Central memory CD8-positive, alpha-beta T cell (primary cell): ENCODE results near the gene PEX16.

Experiments
- ATAC-seq: fragments of 150-1000 bp; cut with Tn5 transposase; replicated peaks from 2 replicates; pipeline ENCODE4 v1.10.0; 2022; ENCODE audit warnings: mild to moderate bottlenecking, moderate FRiP score, moderate number of reproducible peaks; ENCODE audit not compliant: poor library complexity, severe bottlenecking; ENCODE audit errors: extremely low read depth
- DNase-seq, 2 donors: peaks; one replicate each; pipeline ENCODE4 v3.0.0; 2021; ENCODE audit warnings: low spot score in 2 of 2
- H3K27ac Mint-ChIP-seq: one replicate; pipeline ENCODE4 v1.8.0; 2022; ENCODE audit warnings: low read depth, mild to moderate bottlenecking, moderate library complexity, mixed read lengths
- H3K27me3 Mint-ChIP-seq: one replicate; pipeline ENCODE4 v1.8.0; 2022; ENCODE audit warnings: mixed read lengths
- H3K36me3 Mint-ChIP-seq: one replicate; pipeline ENCODE4 v1.8.0; 2022; ENCODE audit warnings: mild to moderate bottlenecking, moderate library complexity, mixed read lengths; ENCODE audit not compliant: insufficient read depth
- H3K4me1 Mint-ChIP-seq: one replicate; pipeline ENCODE4 v1.8.0; 2022; ENCODE audit warnings: mixed read lengths
- H3K4me3 Mint-ChIP-seq: one replicate; pipeline ENCODE4 v1.8.0; 2022; ENCODE audit warnings: mild to moderate bottlenecking, moderate library complexity, mixed read lengths
- H3K9me3 Mint-ChIP-seq: one replicate; pipeline ENCODE4 v1.8.0; 2022; ENCODE audit warnings: mixed read lengths

Gene PEX16

DNA sequence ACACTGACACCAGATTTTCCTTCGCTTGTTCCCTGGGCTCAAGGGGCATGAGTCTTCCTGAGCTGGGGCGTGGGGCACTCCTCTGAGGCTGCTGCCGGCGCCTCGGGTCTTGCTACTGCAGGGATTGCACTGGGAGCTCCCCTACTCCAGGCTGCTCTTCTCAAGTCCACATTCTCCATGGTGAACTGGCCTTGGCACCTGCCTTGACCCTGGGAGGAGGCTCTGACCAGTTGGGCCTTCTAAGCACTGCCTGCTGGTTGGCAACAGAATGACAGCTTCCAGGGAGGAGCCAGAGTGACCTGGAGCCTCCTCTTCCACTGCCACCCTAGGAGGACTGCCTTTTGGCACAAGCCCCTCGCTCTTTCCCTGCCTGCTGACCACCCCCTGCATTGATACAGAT is 20.1 kb downstream of the PEX16 start:
- peaks cover 11% of the 10 kb centered on the region for H3K4me1 Mint-ChIP-seq
- H3K27me3 Mint-ChIP-seq: peaks cover 41% of the 10 kb centered on the region
- H3K9me3 Mint-ChIP-seq: no peaks in the 10 kb centered on the region
- DNase-seq (no peak), ATAC-seq (no peak)
- H3K36me3 Mint-ChIP-seq: peaks cover 11% of the 10 kb centered on the region
- H3K27ac Mint-ChIP-seq: no peak overlapping the region
- no peak overlapping the region for H3K4me3 Mint-ChIP-seq

DNA sequence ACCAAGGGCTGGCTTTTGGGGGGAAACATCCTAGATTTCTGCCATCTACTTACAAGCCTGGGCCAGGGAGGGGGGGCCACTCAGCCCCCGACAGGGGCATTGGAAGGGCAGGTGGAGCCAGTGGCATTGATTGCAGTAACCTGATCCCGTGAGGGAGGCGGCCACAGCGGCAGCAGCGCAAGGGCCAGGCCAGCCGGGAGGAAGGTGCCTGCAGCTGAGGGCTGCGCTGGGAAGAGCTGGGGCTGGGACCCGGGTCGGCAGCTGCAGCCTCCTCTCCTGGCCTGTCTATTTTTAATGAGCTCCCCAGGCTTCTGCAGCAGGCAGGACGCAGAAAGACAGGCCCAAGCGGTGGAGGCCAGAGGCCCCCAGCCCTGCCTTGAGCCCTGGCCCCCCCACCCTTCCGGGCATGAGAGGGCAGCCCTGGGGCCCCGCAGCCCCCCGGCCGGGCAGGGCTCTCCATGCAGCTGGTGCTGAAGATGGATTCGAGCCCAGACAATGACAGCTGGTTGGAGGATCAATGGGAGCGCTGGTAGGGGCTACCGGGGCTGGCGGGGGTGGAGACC is 21.2 kb downstream of the PEX16 start:
- Mint-ChIP-seq H3K4me3 (no peak overlapping the region), H3K9me3 (no peaks in the 10 kb centered on the region), H3K4me1 (peaks cover 11% of the 10 kb centered on the region), H3K36me3 (peaks cover 9% of the 10 kb centered on the region), H3K27ac (no peak overlapping the region), H3K27me3 (peaks cover 41% of the 10 kb centered on the region)
- no peak for DNase-seq
- no peak for ATAC-seq

DNA sequence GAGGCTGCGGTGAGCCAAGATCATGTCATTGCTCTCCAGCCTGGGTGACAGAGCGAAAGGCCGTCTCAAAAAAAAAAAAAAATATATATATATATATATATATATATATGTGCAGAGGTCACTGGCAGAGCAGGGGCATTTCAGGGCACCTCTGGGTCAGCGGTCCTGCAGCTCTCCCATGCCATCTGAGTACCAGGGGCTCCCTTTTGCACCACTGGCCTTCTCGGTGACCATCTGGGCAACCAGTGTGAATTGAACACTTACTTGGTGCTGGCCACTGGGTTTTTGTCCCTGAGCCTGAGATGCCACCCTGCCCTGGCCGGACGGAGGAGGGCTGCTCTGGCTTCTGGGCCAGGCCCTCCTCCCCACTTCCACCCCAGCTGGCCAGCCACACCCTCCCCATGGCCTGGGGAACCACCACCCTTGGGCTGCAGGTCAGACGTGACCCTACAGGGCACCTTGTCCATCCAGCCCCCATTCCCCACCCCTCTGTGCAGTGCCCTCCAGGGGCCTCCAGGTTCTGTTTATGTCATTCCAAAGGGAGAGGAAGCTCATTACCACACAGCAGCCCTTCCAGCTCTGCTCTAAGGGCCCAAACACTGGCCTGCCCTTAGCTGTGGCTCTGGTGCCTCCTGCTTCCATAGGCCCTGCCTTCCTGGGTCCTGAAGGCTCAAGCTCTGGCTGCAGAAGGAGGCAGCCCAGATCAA is 22.0 kb downstream of the PEX16 start:
- H3K27ac Mint-ChIP-seq: no peak overlapping the region
- peaks cover 4% of the 10 kb centered on the region for H3K36me3 Mint-ChIP-seq
- ATAC-seq: no peak
- DNase-seq: no peak
- no peaks in the 10 kb centered on the region for H3K9me3 Mint-ChIP-seq
- peaks cover 36% of the 10 kb centered on the region for H3K27me3 Mint-ChIP-seq
- no peak overlapping the region for H3K4me3 Mint-ChIP-seq
- peaks cover 9% of the 10 kb centered on the region for H3K4me1 Mint-ChIP-seq

DNA sequence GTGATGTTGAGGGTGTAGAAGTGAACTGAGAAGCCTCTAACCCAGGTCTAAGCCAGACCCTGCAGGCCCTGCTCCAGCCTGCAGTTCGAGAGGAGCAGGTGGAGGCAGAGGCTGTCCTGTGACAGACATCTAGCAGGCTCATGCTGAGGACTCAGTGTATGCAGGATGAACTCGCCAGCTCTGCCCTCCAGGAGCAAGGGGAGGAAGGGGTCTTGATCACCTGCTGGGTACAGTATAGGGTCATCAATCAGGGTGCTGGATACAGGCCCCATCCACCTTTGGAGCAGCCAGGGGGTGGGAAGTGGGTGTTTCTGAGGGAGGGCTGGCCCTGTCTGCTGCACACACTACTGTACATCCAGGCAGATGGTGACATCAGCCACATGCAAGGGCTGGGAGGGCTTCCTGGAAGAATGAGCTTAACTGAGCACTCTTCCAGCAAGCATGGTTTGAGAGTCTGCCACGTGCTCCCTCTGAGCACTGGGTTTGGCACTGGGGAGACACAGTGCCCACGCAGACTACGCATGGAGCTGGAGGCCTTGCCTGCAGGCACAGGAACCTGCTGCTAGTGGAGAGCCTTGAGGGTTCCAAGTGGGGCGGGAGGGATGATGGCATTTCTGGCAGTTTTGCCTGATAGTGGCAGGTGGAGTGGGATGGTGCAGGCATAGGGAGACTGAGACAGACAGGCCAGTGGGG is 23.0 kb downstream of the PEX16 start:
- Mint-ChIP-seq H3K9me3 (no peaks in the 10 kb centered on the region), H3K36me3 (peaks cover under 1% of the 10 kb centered on the region), H3K27me3 (peaks cover 32% of the 10 kb centered on the region), H3K4me3 (no peak overlapping the region), H3K27ac (no peak overlapping the region), H3K4me1 (peaks cover 5% of the 10 kb centered on the region)
- DNase-seq: no peak
- no peak for ATAC-seq

DNA sequence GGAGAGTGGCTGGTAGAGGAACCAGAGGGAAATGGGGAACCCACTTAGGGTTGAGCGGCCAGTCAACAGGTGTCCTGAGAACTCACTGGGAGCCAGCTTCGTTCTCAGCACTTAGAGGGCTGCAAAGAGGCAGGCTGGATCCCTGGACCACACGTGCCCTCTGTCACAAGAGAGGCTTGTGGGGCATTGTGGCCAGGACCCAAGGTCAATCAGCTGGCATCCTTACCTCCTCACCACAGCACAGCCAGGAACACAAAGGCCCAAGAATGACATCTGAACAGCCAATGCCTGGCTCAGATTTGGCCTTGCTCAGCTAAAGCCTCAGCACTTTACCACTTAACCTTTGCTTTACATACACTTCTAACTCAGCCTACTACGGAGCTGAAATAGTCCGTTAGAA is 24.8 kb downstream of the PEX16 start:
- DNase-seq: no peak
- no peak overlapping the region for H3K4me3 Mint-ChIP-seq
- H3K9me3 Mint-ChIP-seq: no peaks in the 10 kb centered on the region
- H3K27ac Mint-ChIP-seq: no peak overlapping the region
- no peaks in the 10 kb centered on the region for H3K36me3 Mint-ChIP-seq
- ATAC-seq: no peak
- no peaks in the 10 kb centered on the region for H3K4me1 Mint-ChIP-seq
- H3K27me3 Mint-ChIP-seq: peaks cover 19% of the 10 kb centered on the region

DNA sequence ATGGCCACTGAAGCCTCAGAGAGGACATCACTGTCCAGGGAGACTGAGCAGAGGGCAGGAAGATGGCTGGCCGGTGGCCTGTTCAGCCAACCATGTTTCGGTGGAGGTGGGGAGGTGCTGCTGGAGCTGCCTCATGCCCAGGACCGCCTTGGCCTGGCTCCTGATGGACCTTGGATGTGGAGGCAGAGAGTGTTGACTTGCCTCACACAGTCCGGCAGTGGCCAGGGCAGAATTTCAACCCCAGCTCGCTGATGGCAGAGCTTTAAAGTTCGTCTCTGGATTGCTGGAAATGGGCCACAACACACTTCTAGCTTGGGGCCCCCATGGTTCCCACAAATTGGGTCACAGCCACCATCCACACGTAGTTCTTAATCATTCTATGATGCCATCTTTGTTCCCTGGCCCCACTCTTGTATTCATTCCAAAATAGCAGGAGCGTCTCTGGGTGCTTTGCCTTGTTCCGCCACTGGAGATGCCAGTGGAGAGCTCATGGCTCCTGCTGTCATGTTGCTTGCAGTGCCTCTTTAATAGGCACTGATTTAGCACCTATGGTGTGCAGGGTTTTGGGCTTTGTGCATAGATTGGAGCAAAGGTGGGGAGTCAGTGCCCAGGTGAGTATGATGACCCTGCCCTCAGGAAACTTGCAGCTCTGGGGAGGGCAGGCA is 26.7 kb downstream of the PEX16 start:
- Mint-ChIP-seq H3K27me3 (peaks cover 14% of the 10 kb centered on the region), H3K4me1 (no peaks in the 10 kb centered on the region), H3K36me3 (peaks cover 2% of the 10 kb centered on the region), H3K4me3 (no peak overlapping the region), H3K27ac (no peak overlapping the region), H3K9me3 (no peaks in the 10 kb centered on the region)
- no peak for ATAC-seq
- no peak for DNase-seq

DNA sequence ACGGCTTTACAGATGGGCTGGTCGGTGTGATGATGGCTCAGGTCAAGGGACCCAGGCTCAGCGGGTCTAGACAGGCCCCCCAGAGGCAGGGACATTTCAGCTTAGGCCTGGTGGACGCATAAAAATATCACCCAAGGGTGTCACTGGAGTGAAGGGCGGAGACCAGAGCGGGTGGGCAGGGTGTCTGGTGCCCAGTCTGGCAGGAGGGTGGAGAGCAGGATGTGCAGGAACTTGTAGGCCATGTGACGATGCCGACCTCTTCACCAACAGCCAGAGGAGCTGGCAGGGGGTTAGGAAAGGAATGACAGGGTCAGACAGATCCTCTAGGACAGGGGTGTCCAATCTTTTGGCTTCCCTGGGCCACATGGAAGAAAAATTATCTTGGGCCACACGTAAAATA is 27.7 kb downstream of the PEX16 start:
- no peak overlapping the region for H3K27ac Mint-ChIP-seq
- ATAC-seq (no peak), DNase-seq (no peak)
- peaks cover 8% of the 10 kb centered on the region for H3K27me3 Mint-ChIP-seq
- peaks cover 4% of the 10 kb centered on the region for H3K4me1 Mint-ChIP-seq
- peaks cover 2% of the 10 kb centered on the region for H3K36me3 Mint-ChIP-seq
- no peaks in the 10 kb centered on the region for H3K9me3 Mint-ChIP-seq
- H3K4me3 Mint-ChIP-seq: no peak overlapping the region

DNA sequence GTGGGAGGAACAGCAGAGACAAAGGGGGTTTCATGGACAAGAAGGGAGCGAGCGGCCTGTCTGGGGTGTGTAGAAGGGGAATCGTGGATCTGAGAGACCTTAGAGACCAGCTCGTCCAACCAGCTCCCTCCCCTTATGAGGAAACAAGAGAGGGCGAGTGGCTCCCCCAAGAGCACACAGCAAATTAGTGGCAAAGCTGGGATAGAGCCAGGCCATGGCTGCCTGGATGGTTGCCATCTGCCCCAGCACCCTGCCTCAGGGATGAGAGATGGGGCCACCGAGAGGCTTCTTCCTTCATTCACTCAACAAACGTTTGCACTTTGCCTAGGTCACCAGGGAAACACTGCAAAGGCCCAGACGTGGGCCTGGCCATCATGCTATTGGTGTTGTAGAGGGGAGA is 28.1 kb downstream of the PEX16 start:
- Mint-ChIP-seq H3K9me3 (no peaks in the 10 kb centered on the region), H3K27me3 (peaks cover 4% of the 10 kb centered on the region), H3K27ac (no peak overlapping the region), H3K4me1 (peaks cover 8% of the 10 kb centered on the region), H3K36me3 (peaks cover 6% of the 10 kb centered on the region), H3K4me3 (no peak overlapping the region)
- ATAC-seq (no peak), DNase-seq (no peak)

DNA sequence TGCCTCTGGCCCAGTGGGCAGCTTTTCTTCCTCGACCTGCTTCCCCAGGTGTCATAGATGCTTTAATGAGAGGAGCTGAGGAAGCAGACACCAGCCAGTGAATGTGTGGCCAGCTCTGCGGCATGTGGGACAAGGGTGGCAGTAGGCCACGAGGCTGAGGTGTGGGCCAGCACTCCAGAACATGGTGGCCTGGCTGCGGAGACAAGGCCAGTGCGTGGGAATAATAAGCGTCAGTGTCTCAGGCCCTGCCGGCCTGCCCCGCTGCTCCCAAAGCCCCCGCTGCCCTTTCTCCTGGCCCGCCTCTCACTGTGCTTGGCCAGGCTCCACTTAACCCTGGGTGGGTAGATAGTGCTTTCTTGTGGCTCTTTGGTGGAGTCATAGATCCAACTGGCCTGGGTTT is 30.1 kb downstream of the PEX16 start:
- H3K4me1 Mint-ChIP-seq: peaks cover 11% of the 10 kb centered on the region
- no peak for DNase-seq
- no peaks in the 10 kb centered on the region for H3K27me3 Mint-ChIP-seq
- H3K36me3 Mint-ChIP-seq: peaks cover 13% of the 10 kb centered on the region
- no peaks in the 10 kb centered on the region for H3K9me3 Mint-ChIP-seq
- H3K4me3 Mint-ChIP-seq: no peak overlapping the region
- H3K27ac Mint-ChIP-seq: no peak overlapping the region
- ATAC-seq: no peak

DNA sequence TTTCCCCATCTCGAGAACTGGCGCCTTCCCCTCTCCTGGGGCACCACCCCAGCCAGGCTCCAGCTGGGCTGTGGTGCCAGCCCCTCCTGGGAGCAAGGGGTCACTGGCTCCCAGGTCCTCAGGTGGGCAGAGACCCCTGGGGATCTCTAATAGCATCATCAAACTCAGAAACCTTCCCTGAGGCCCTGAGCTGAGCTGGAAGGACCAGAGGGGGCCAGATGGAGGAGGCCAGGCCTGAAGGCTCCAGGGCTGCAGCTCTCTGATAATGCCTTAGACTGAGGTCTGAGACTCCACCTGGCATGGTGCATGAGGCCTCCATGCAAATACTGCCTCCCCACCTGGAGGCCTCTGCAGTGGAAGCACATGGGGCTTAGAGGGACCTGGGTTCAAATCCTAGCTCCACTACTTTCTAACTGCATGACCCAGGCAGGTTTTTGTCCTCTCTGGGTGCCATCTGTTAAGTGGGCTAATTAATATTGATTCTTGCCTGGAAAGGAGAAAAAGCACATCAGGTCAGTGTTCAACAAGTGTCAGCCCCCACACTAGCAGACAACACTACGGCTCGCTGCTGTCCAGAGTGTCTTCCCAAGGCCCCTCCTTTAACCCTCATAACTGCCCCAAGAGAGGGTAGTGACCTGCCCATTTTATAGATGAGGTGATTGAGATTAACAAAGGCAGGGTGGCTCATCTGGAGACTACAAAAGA is 30.7 kb downstream of the PEX16 start:
- no peak overlapping the region for H3K27ac Mint-ChIP-seq
- no peaks in the 10 kb centered on the region for H3K27me3 Mint-ChIP-seq
- peak overlapping the region; percentile 61 for H3K4me3 Mint-ChIP-seq
- ATAC-seq: no peak
- H3K36me3 Mint-ChIP-seq: peaks cover 14% of the 10 kb centered on the region
- no peaks in the 10 kb centered on the region for H3K9me3 Mint-ChIP-seq
- H3K4me1 Mint-ChIP-seq: peaks cover 11% of the 10 kb centered on the region
- no peak for DNase-seq

DNA sequence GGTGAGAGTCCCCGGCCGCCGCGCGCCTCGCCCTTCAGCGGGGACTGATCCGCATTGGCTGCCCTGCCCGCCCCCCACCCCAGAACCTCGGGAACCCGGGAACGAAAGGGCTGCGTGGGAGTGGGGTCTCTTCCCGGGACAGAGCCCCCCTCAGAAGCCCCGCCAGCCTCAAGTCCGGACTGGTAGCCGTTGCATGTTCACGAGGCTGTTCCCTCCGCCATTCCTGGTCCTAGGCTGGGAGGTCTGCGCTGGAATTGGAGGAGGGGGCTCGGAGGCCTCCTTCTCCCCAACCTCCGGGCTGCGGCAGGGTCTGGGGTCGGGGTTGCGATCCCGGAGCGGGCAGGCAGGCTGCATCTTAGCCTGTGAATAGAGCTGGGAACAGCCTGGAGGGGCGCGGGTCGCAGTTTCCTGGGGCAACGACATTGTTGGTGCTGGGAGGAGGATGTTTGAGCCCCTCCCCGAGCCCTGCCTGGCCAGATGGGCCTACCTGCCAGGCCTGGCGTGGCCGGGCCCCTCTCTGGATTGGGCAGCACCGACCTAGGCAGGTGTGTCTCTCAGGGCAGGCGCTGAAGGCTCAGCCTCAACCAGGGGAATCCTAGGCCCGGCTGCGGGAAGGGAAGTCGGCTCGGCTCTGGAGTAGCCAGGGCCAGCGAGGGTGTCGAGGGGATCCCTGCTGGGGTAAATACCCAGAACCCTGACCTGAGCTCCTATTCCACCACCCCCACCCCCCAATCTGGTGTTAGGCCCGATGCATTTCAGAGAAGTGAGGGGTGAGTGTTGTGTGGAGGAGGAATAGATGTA is 31.6 kb downstream of the PEX16 start:
- Mint-ChIP-seq H3K36me3 (peaks cover 16% of the 10 kb centered on the region), H3K27me3 (no peaks in the 10 kb centered on the region), H3K9me3 (no peaks in the 10 kb centered on the region), H3K4me1 (peaks cover 11% of the 10 kb centered on the region), H3K27ac (no peak overlapping the region), H3K4me3 (peak overlapping the region; percentile 61)
- DNase-seq (no peak), ATAC-seq (no peak)
